Nucleus accumbens (tissue), 56 donors: ENCODE measurements around the gene CDC42SE1.

Experiments
- DNase-seq, 56 donors: peaks; one replicate each; lab custom pipeline; 2025; lab: John Stamatoyannopoulos, UW

The CDC42SE1 gene

GRCh38 chr1:151010346-151010726 lies 49.1 kb downstream of the CDC42SE1 start:
- DNase-seq = no peak

GRCh38 chr1:151009674-151010345 lies 49.6 kb downstream of the CDC42SE1 start:
- no peak for DNase-seq

GRCh38 chr1:151009206-151009587 lies 50.2 kb downstream of the CDC42SE1 start:
- DNase-seq = no peak

GRCh38 chr1:151008244-151009205 lies 50.9 kb downstream of the CDC42SE1 start, which contains the start of gene PRUNE1:
TSS of gene PRUNE1 (plus strand) at chr1:151008449. CDS start at chr1:151008633, 184 bp downstream.
- DNase-seq = peak; percentile 57 to 97 (median 90)

- DNase-seq = peak in 1 of 56 donors; percentile 25
These were observed 51.6 kb downstream of the CDC42SE1 start for GRCh38 chr1:151007853-151008243.

GRCh38 chr1:151006327-151007052 lies 52.9 kb downstream of the CDC42SE1 start, which contains the start of gene MINDY1:
TSS of gene MINDY1 (minus strand) at chr1:151006902. CDS start at chr1:151002617, 4,285 bp downstream.
- DNase-seq = peak in 55 of 56 donors; percentile 11 to 88 (median 72)

GRCh38 chr1:151005729-151006319 lies 53.6 kb downstream of the CDC42SE1 start:
- DNase-seq = peak in 2 of 56 donors; percentile 38 to 63

- DNase-seq = no peak
These were observed 56.2 kb downstream of the CDC42SE1 start for GRCh38 chr1:151003180-151003579.

GRCh38 chr1:151002611-151003010 lies 56.8 kb downstream of the CDC42SE1 start:
- no peak for DNase-seq

GRCh38 chr1:151002051-151002450 lies 57.4 kb downstream of the CDC42SE1 start:
- no peak for DNase-seq

- DNase-seq = peak in 1 of 56 donors; percentile 5
These were observed 57.8 kb downstream of the CDC42SE1 start for GRCh38 chr1:151001602-151002001.
